Measurements from ENCODE around the gene SYT12. TPM values are rescaled to one million over a fixed set of nuclear protein-coding genes. Genes with fewer than 3 reads are reported as not detected.

The SYT12 gene
- polyA plus RNA-seq, 1 donor from 2014 or later = 2.3 TPM

GRCh38 chr11:67057205-67057672, 34.3 kb downstream of the SYT12 start:
- Histone ChIP-seq H3F3A (ENCODE audit: insufficient read depth, low read length, poor library complexity, severe bottlenecking) (no peaks in the 10 kb centered on the region), H2AFZ (ENCODE audit: low read depth, low read length) (no peak overlapping the region), H3K9ac (ENCODE audit: low read length) (no peak overlapping the region), H3K4me3 (ENCODE audit: low read length) (no peak overlapping the region), H3K27me3 (ENCODE audit: insufficient read depth, low read depth, low read length) (peaks cover 14% of the 10 kb centered on the region), H3K36me3 (ENCODE audit: insufficient read depth, low read length) (no peaks in the 10 kb centered on the region), H3K9me2 (ENCODE audit: insufficient read depth, low read length) (no peaks in the 10 kb centered on the region), H3K9me3 (ENCODE audit: low read length) (no peaks in the 10 kb centered on the region), H3K27ac (ENCODE audit: low read length) (no peak overlapping the region), H4K20me1 (ENCODE audit: insufficient read depth) (no peaks in the 10 kb centered on the region), H3K4me2 (ENCODE audit: low read length) (no peak overlapping the region), H3K79me2 (replicated peaks; ENCODE audit: insufficient read depth, low read length) (no peaks in the 10 kb centered on the region)
- TF ChIP-seq EZH2 (IDR thresholded peaks at IDR 0.05; ENCODE audit: borderline replicate concordance, insufficient read depth, low read length, poor library complexity, severe bottlenecking) (no peak), TAF1 (IDR thresholded peaks at IDR 0.05; ENCODE audit: low read depth) (no peak), EP300 (conservative IDR thresholded peaks at IDR 0.05; ENCODE audit: poor library complexity, severe bottlenecking) (no peak), MXI1 (conservative IDR thresholded peaks at IDR 0.05; ENCODE audit: poor library complexity, severe bottlenecking) (no peak), CTCF (IDR thresholded peaks at IDR 0.05; ENCODE audit: poor library complexity, severe bottlenecking) (no peak), RAD21 (conservative IDR thresholded peaks at IDR 0.05) (no peak), REST (IDR thresholded peaks at IDR 0.05; ENCODE audit: borderline replicate concordance) (no peak), SMC3 (conservative IDR thresholded peaks at IDR 0.05; ENCODE audit: poor library complexity) (no peak)

- Histone ChIP-seq H3K27ac (ENCODE audit: low read length) (no peak overlapping the region), H3K9me3 (ENCODE audit: low read length) (no peaks in the 10 kb centered on the region), H3K4me3 (ENCODE audit: low read length) (no peak overlapping the region), H4K20me1 (ENCODE audit: insufficient read depth) (no peaks in the 10 kb centered on the region), H2AFZ (ENCODE audit: low read depth, low read length) (no peak overlapping the region), H3K9me2 (ENCODE audit: insufficient read depth, low read length) (no peaks in the 10 kb centered on the region), H3K27me3 (ENCODE audit: insufficient read depth, low read depth, low read length) (peaks cover 14% of the 10 kb centered on the region), H3K4me2 (ENCODE audit: low read length) (no peak overlapping the region), H3K9ac (ENCODE audit: low read length) (no peak overlapping the region), H3K36me3 (ENCODE audit: insufficient read depth, low read length) (no peaks in the 10 kb centered on the region), H3F3A (ENCODE audit: insufficient read depth, low read length, poor library complexity, severe bottlenecking) (no peaks in the 10 kb centered on the region), H3K79me2 (replicated peaks; ENCODE audit: insufficient read depth, low read length) (no peaks in the 10 kb centered on the region)
- TF ChIP-seq EP300 (conservative IDR thresholded peaks at IDR 0.05; ENCODE audit: poor library complexity, severe bottlenecking) (no peak), SMC3 (conservative IDR thresholded peaks at IDR 0.05; ENCODE audit: poor library complexity) (no peak), EZH2 (IDR thresholded peaks at IDR 0.05; ENCODE audit: borderline replicate concordance, insufficient read depth, low read length, poor library complexity, severe bottlenecking) (no peak), RAD21 (conservative IDR thresholded peaks at IDR 0.05) (no peak), REST (IDR thresholded peaks at IDR 0.05; ENCODE audit: borderline replicate concordance) (no peak), CTCF (IDR thresholded peaks at IDR 0.05; ENCODE audit: poor library complexity, severe bottlenecking) (no peak), POLR2AphosphoS5 (IDR thresholded peaks at IDR 0.05) (no peak), TAF1 (IDR thresholded peaks at IDR 0.05; ENCODE audit: low read depth) (no peak), MXI1 (conservative IDR thresholded peaks at IDR 0.05; ENCODE audit: poor library complexity, severe bottlenecking) (no peak)
Observed at GRCh38 chr11:67058506-67058905, 35.6 kb downstream of the SYT12 start.

All from neural cell (in vitro differentiated cells).